ENCODE data around the gene ADGRG3.
"Not testable (repeated sequence)": the region's sequence is repeated elsewhere in the genome, so short reads cannot be mapped to it uniquely, and the experiment has no call there.

ADGRG3 gene

DNA sequence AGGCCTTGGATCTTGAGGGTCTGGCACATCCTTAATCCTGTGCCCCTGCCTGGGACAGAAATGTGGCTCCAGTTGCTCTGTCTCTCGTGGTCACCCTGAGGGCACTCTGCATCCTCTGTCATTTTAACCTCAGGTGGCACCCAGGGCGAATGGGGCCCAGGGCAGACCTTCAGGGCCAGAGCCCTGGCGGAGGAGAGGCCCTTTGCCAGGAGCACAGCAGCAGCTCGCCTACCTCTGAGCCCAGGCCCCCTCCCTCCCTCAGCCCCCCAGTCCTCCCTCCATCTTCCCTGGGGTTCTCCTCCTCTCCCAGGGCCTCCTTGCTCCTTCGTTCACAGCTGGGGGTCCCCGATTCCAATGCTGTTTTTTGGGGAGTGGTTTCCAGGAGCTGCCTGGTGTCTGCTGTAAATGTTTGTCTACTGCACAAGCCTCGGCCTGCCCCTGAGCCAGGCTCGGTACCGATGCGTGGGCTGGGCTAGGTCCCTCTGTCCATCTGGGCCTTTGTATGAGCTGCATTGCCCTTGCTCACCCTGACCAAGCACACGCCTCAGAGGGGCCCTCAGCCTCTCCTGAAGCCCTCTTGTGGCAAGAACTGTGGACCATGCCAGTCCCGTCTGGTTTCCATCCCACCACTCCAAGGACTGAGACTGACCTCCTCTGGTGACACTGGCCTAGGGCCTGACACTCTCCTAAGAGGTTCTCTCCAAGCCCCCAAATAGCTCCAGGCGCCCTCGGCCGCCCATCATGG is 4.0 kb upstream of the ADGRG3 start:
- DNase-seq = no peak

- no peak for DNase-seq
These were observed 3.5 kb upstream of the ADGRG3 start for GRCh38 chr16:57664662-57665025.

DNA sequence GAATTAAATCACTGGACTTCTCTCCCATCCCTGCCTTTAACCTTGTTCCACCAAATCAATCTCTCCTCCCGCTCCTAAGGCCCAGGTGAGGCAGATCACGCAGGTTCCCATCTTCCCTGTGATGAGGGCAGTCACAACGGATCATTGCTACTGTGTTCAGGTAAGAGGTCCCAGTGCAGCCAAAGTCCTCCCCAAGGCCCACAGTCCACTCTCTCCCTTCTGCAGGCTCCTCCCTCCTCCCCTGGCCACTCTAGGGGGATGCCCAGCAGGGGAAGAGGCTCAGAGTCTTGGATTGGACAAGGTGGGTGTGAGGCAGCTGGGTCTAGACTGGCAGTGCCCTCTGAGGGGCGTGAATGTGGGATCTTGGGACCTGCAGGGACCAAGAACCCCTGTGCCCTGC is 2.6 kb upstream of the ADGRG3 start:
- DNase-seq = no peak

DNA sequence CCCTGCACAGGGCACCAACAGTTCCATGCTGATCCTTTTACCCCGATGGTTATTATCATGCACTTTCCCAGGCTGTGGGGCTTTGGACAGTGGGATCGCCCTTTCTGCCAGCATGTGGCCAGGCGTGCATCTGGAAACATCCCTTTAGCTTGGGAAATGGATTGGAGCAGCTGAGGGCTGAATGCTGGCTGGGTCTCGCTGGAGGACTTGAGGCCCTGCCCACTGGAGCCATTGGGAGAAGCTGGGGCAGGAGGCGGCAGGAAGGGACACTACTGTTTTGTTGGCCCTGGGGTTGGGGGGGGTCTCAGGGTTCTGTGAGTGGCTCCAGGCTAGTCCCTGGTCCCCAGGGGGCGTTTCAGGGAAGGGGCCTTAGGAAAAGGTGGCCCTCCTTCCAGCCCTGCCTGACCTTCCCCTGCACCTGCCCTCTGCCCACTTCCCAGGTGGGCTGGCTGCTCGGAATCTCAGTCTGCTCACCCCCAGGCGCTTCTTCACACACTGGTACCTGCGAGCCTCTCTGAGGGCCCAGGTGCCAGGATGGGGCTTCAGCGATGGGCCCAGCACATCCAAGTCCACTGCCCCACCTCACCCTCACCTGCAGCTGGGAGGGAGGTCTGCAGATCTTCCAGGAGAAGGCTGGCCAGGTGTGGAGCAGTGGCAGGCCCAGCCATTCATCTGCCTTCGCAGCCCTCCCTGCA is 1.6 kb upstream of the ADGRG3 start:
- DNase-seq = no peak

DNA sequence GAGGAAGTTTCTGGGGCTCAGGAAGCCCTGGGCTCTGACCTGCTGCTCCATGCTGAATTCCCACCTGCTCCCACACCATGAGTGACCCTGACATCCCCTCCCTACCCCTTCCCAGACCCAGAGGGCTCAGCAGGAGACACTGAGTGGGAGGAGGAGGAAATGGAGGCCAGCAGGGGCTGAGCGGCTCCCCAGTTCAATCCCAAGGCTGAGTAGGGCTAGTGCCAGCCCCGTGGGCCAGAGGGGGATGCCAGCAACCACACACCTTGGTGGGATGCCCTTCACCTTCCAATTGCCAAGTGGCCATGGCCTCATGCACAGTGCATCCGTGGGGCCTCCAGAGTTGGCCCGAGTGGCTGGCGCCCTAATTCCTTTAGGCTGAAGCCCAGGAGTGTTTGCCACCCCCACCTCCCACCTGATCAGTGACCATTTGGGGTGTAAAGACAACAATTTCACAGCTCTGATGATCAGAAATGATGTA is 1.0 kb upstream of the ADGRG3 start:
- DNase-seq = no peak

DNA sequence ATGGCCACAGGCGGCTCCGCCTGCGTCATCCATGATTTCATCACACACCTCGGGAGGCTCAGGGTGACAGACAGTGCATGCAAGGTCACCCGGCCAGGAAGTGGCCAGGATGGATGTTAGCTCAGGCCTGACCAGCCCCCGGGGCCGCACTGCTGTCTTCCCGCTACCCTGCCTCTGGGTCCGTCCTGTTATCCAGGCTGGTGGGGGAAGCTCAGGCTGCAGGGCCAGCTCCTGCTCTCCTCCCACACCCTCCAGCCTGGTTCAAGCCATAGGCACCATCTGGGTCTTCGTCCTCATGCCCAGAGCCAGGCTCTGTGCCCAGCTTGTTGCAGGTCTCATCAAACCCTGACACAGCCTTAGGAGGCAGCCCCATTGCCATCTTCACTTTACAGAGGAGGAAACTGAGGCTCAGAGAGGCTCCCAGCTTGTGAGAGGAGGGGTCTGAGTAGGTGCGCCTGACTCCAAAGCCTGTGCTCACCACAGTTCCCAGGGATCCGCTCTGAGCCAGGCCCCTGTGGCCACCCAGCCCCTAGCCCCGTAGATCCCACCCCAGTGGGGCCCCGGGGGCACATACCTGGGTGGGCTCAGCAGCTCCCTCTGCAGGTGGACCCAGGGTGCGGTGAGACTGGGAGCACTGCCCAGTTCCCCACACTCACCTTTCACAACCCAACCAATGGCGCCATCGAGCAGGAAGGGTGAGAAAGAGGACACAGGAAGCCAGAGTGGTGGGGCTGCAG is 412 bp upstream of the ADGRG3 start:
- no peak for DNase-seq

GRCh38 chr16:57668630-57669475 is 747 bp downstream of the ADGRG3 start:
- DNase-seq = no peak

- no peak for DNase-seq
These were observed 1.5 kb downstream of the ADGRG3 start for GRCh38 chr16:57669476-57670162.

GRCh38 chr16:57670196-57670595 is 2.1 kb downstream of the ADGRG3 start:
- DNase-seq = no peak

- DNase-seq = not testable (repeated sequence)
These were observed 3.3 kb downstream of the ADGRG3 start for GRCh38 chr16:57671451-57671850.

DNA sequence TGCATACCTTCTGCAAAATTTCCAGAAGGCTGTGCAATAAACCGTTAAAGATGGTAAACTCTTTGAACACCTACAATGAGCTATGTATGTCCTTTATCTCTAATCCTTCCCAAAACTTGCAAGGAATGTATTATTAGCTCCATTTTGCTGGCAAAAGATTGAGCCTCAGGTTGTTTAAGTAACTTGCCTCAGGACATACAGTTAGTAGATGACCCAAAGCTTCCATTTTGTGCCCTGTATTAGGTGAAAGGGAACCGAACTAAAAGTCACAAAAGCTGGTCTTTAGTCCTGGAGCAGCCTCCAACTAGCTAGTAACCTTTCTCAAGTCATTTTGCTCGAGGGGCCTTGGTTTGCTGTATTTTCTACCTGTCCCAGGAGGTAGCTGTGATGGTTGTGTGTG is 4.3 kb downstream of the ADGRG3 start:
- no peak for DNase-seq

DNA sequence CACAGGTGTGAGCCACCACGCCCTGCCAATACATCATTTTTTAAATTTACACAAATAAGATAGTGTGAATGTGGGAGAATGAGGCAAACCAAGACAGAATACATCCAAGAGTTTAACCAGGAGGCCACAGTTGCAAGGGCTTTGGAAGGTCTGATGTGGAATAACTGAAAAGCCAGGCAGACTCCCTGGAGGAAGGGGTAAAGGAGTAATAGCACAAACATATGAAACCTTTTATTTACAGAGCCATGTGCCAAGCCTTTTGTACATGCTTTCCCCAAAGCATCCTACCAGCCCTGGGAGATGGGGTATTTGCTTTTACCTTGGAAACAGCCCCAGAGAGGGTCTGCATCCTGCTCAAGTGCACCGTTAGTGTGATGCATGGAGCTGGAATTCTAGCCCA is 4.7 kb downstream of the ADGRG3 start:
- DNase-seq = no peak

GRCh38 chr16:57675741-57676551 is 7.8 kb downstream of the ADGRG3 start:
- DNase-seq = no peak

GRCh38 chr16:57676553-57677085 is 8.5 kb downstream of the ADGRG3 start:
- no peak for DNase-seq

GRCh38 chr16:57677622-57678369 is 9.7 kb downstream of the ADGRG3 start:
- DNase-seq = no peak

GRCh38 chr16:57679016-57679415 is 10.9 kb downstream of the ADGRG3 start:
- no peak for DNase-seq

GRCh38 chr16:57679767-57680482 is 11.8 kb downstream of the ADGRG3 start:
- no peak for DNase-seq

DNA sequence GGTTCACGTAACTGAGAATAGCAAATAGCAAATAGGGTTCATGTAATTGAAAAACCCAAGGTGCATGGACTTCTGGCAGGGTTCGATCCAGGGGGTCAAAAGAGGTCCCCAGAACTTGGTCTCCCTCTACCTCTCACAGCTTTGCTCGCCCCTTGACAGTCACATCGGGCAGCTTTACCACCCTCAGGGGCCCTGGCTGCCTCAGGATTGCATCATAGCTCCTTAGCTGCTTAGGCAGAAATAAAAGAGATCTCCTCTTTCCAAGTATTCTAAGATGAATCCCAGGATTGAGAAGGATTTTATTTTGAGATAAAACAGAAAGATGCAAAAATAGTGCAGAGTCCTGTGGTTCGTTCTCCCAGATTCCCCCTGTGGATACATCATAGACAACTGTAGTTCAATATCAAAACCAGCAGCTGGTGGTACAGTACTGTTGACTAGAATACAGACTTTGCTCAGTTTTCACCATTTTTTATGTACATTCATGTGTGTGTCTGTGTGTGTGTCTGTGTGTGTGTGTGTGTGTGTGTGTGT is 12.8 kb downstream of the ADGRG3 start:
- no peak for DNase-seq

All from activated naive CD4-positive, alpha-beta T cell (primary cell).